Measurements from ENCODE around the gene KLRC3.

GRCh38 chr12:10364815-10365622 lies 55.4 kb downstream of the KLRC3 start:
- TF ChIP-seq CTCF (IDR thresholded peaks at IDR 0.05; ENCODE audit: low read depth, low read length, poor library complexity, severe bottlenecking) (no peak), EZH2phosphoT487 (IDR thresholded peaks at IDR 0.05; ENCODE audit: borderline replicate concordance, low read length) (no peak)
